Psoas muscle (tissue), 8 donors: ENCODE data around the gene KCNT1. TPM values are rescaled to one million over a fixed set of nuclear protein-coding genes. Genes with fewer than 3 reads are reported as not detected.

Source experiments
- ATAC-seq, 4 donors: fragments of 200-7000 bp; cut with Tn5 transposase; one replicate each; pipeline ENCODE4 v1.9.1; 2020; ENCODE audit warnings: moderate library complexity in 3 of 4, mild to moderate bottlenecking in 2 of 4
- DNase-seq, 2 donors: peaks; one replicate each; pipeline ENCODE4 v3.0.0-alpha.2; 2020
- H3K27ac ChIP-seq: fragments of 200-600 bp; one replicate; pipeline ENCODE4 v1.8.0; 2022
- H3K27me3 ChIP-seq, 3 donors: fragments of 200-600 bp in 1 of 3; one replicate each; pipeline versions ENCODE4 v1.6.1 to v1.8.0; 2013 to 2022; ENCODE audit warnings: low read length in 2 of 3, mild to moderate bottlenecking in 2 of 3, moderate library complexity in 1 of 3; ENCODE audit not compliant: insufficient read depth in 3 of 3
- H3K36me3 ChIP-seq, 2 donors: fragments of 200-600 bp in 1 of 2; one replicate each; pipeline versions ENCODE4 v1.6.1 to v1.8.0; 2013 to 2022; ENCODE audit warnings: low read depth in 1 of 2, mild to moderate bottlenecking in 1 of 2, moderate library complexity in 1 of 2; ENCODE audit not compliant: insufficient read depth in 1 of 2
- H3K4me1 ChIP-seq: fragments of 200-600 bp; one replicate; pipeline ENCODE4 v1.8.0; 2022
- H3K4me3 ChIP-seq: fragments of 200-600 bp; one replicate; pipeline ENCODE4 v1.8.0; 2022; ENCODE audit warnings: mild to moderate bottlenecking
- H3K9me3 ChIP-seq: fragments of 200-600 bp; one replicate; pipeline ENCODE4 v1.8.0; 2022
- CTCF ChIP-seq: fragments of 200-600 bp; IDR thresholded peaks from one replicate; pipeline ENCODE4 v1.8.0; 2022; ENCODE audit warnings: antibody characterized with exemption
- WGBS, 3 donors: extraction: QIAGEN DNeasy Blood & Tissue Kit; methylation state at CpG; one replicate each; pipeline versions ENCODE4 v1.1.6 to v1.1.7; 2013; 5-methylcytosine and 5-hydroxymethylcytosine counted together
- intact Hi-C, 2 donors: fragments of 100-400 bp; cut with DNase I; formaldehyde crosslinking; loops; one replicate each; pipeline versions ENCODE4 v1.11.0 to v1.14.2; 2022
- polyA plus RNA-seq, 3 donors: library from polyadenylated mRNA; stranded (reverse); fragments of 200-250 nt; gene quantifications; one replicate each; pipeline ENCODE4 v1.2.3, GENCODE V29; 2013
- total RNA-seq, 4 donors: library from RNA; stranded (reverse); fragmentation: NEBNext Ultra II Directional in 2 of 4; extraction: Animal tissue kit (Norgen Biotek cat#: 25700) in 2 of 4; gene quantifications; one replicate each; pipeline versions ENCODE4 v1.2.1 to v1.2.4, GENCODE V29; 2021 to 2023
- donor health status: healthy with polysubstance abuse.
- donor health status: DM: no; HTN: no; CAD: no; lungs with moderate emphysema.
- donor health status: Bipolar disorder and iron deficiency.
- donor health status: healthy.
- donor health status: DM: yes; HTN: yes; CAD: no.
- donor health status: DM: no; HTN: no; CAD: no.
- donor health status: DM: no; HTN: no; CAD: no.
- donor health status: DM: yes; HTN: yes; CAD: no.

KCNT1 gene
- total and polyA plus RNA-seq, 7 donors: 1.1 to 15.0 (median 10.3) TPM

- H3K4me1 ChIP-seq: no peaks in the 10 kb centered on the region
- no peak overlapping the region for H3K4me3 ChIP-seq
- H3K27ac ChIP-seq: no peak overlapping the region
- WGBS, 3 donors: 64 to 81% (median 76%) methylated on average over 27 of the region's 27 CpGs
- H3K9me3 ChIP-seq: no peaks in the 10 kb centered on the region
- DNase-seq (no peak), ATAC-seq (no peak)
- peaks cover 7 to 86% of the 10 kb centered on the region in 2 donors for H3K36me3 ChIP-seq
- intact Hi-C loops: no loop called here
- no peak for TF ChIP-seq CTCF
- no peaks in the 10 kb centered on the region for H3K27me3 ChIP-seq
Observed at GRCh38 chr9:135821733-135822373, 119.9 kb downstream of the KCNT1 start.

- intact Hi-C loops: no loop called here
- WGBS, 3 donors: 78 to 87% (median 84%) methylated on average over 18 of the region's 18 CpGs
- DNase-seq (no peak), ATAC-seq (no peak)
- Histone ChIP-seq H3K36me3 (peaks cover 7 to 86% of the 10 kb centered on the region in 2 donors), H3K4me1 (no peaks in the 10 kb centered on the region), H3K27ac (no peak overlapping the region), H3K9me3 (no peaks in the 10 kb centered on the region), H3K4me3 (no peak overlapping the region), H3K27me3 (no peaks in the 10 kb centered on the region)
- TF ChIP-seq CTCF: no peak
Observed at GRCh38 chr9:135822374-135822755, 120.4 kb downstream of the KCNT1 start.

GRCh38 chr9:135823036-135823435 is 121.1 kb downstream of the KCNT1 start:
- Histone ChIP-seq H3K27ac (no peak overlapping the region), H3K4me1 (no peaks in the 10 kb centered on the region), H3K27me3 (no peaks in the 10 kb centered on the region), H3K4me3 (no peak overlapping the region), H3K36me3 (peaks cover 4 to 81% of the 10 kb centered on the region in 2 donors), H3K9me3 (no peaks in the 10 kb centered on the region)
- ATAC-seq: no peak
- no peak for DNase-seq
- WGBS, 3 donors: 77 to 88% (median 80%) methylated on average over 12 of the region's 12 CpGs
- intact Hi-C loops: no loop called here
- no peak for TF ChIP-seq CTCF

GRCh38 chr9:135825435-135826187 is 123.6 kb downstream of the KCNT1 start:
- intact Hi-C loops: no loop called here
- no peaks in the 10 kb centered on the region for H3K27me3 ChIP-seq
- peaks cover 3 to 58% of the 10 kb centered on the region in 2 donors for H3K36me3 ChIP-seq
- H3K27ac ChIP-seq: no peak overlapping the region
- DNase-seq (no peak), ATAC-seq (peak in 1 of 4 donors; percentile 30)
- no peak for TF ChIP-seq CTCF
- H3K4me3 ChIP-seq: no peak overlapping the region
- WGBS, 3 donors: 88 to 94% (median 90%) methylated on average over 25 of the region's 25 CpGs
- H3K4me1 ChIP-seq: no peaks in the 10 kb centered on the region
- no peaks in the 10 kb centered on the region for H3K9me3 ChIP-seq
